NOMO-1 treated with DMSO at 0.1 percent for 48 hours (cell line): ENCODE results near the gene ACYP2.
"Not testable (repeated sequence)": the region's sequence is repeated elsewhere in the genome, so short reads cannot be mapped to it uniquely, and the experiment has no call there.

Experiments used
- DNase-seq: peaks from one replicate; lab custom pipeline; 2025; ENCODE audit not compliant: unreplicated experiment; lab: John Stamatoyannopoulos, UW

The ACYP2 gene

GRCh38 chr2:54313147-54313546 is 197.7 kb downstream of the ACYP2 start:
- DNase-seq: no peak

- no peak for DNase-seq
Measured at GRCh38 chr2:54317973-54318372, 202.6 kb downstream of the ACYP2 start.

- DNase-seq: no peak
Measured at GRCh38 chr2:54318821-54319220, 203.4 kb downstream of the ACYP2 start.

GRCh38 chr2:54321047-54321446 is 205.6 kb downstream of the ACYP2 start:
- DNase-seq: no peak

GRCh38 chr2:54324517-54324916 is 209.1 kb downstream of the ACYP2 start:
- DNase-seq: not testable (repeated sequence)

- no peak for DNase-seq
Measured at GRCh38 chr2:54325148-54325547, 209.7 kb downstream of the ACYP2 start.

GRCh38 chr2:54329482-54330161 is 214.2 kb downstream of the ACYP2 start:
- no peak for DNase-seq

- peak; percentile 80 for DNase-seq
Measured at GRCh38 chr2:54330162-54330925, 214.9 kb downstream of the ACYP2 start.

- DNase-seq: no peak
Measured at GRCh38 chr2:54330926-54331835, 215.8 kb downstream of the ACYP2 start.

- DNase-seq: no peak
Measured at GRCh38 chr2:54332386-54332785, 217.0 kb downstream of the ACYP2 start.

GRCh38 chr2:54336136-54336976 is 220.9 kb downstream of the ACYP2 start:
- DNase-seq: no peak

- DNase-seq: no peak
Measured at GRCh38 chr2:54336977-54337255, 221.5 kb downstream of the ACYP2 start.

GRCh38 chr2:54341656-54342055 is 226.2 kb downstream of the ACYP2 start:
- no peak for DNase-seq

- no peak for DNase-seq
Measured at GRCh38 chr2:54342603-54343002, 227.2 kb downstream of the ACYP2 start.

GRCh38 chr2:54347622-54348021 is 232.2 kb downstream of the ACYP2 start:
- DNase-seq: no peak

- no peak for DNase-seq
Measured at GRCh38 chr2:54348646-54349045, 233.2 kb downstream of the ACYP2 start.

GRCh38 chr2:54350426-54350825 is 235.0 kb downstream of the ACYP2 start:
- no peak for DNase-seq

- no peak for DNase-seq
Measured at GRCh38 chr2:54353216-54353615, 237.8 kb downstream of the ACYP2 start.
